HUES64 (cell line): Measurements from ENCODE around the gene LRRC41.
A peak's percentile ranks its signal among the peaks of the same experiment; 100 is the strongest.

Source experiments
- H3K27ac ChIP-seq: 2 replicates; pipeline ENCODE4 v1.7.0; 2013; ENCODE audit warnings: low read depth, low read length, inconsistent platforms
- H3K27me3 ChIP-seq: 2 replicates; pipeline ENCODE4 v1.6.1; 2013; ENCODE audit warnings: mild to moderate bottlenecking, low read length; ENCODE audit not compliant: insufficient read depth
- H3K36me3 ChIP-seq: 2 replicates; pipeline ENCODE4 v1.6.1; 2013; ENCODE audit warnings: mild to moderate bottlenecking, low read length; ENCODE audit not compliant: insufficient read depth
- H3K4me1 ChIP-seq: 2 replicates; pipeline ENCODE4 v1.6.1; 2013; ENCODE audit warnings: mild to moderate bottlenecking, low read length, moderate library complexity; ENCODE audit not compliant: insufficient read depth
- H3K4me3 ChIP-seq: 2 replicates; pipeline ENCODE4 v1.5.1; 2013; ENCODE audit warnings: mild to moderate bottlenecking, low read length, moderate library complexity
- H3K9ac ChIP-seq: 2 replicates; pipeline ENCODE4 v1.6.1; 2013; ENCODE audit warnings: mild to moderate bottlenecking, low read depth, low read length
- H3K9me3 ChIP-seq: 2 replicates; pipeline ENCODE4 v1.6.1; 2013; ENCODE audit warnings: low read depth, low read length; ENCODE audit not compliant: insufficient read depth
- WGBS: fragments of 150-250, 120-280 bp; methylation state at CpG from one replicate; pipeline ENCODE4 v1.1.7; 2013; ENCODE audit warnings: missing lambda C conversion rate; 5-methylcytosine and 5-hydroxymethylcytosine counted together

Gene LRRC41

GRCh38 chr1:46284058-46284457, 19.4 kb downstream of the LRRC41 start:
- 93% methylated on average over 1 of the region's 1 CpG for WGBS
- Histone ChIP-seq H3K4me3 (no peak overlapping the region), H3K9ac (no peak overlapping the region), H3K9me3 (no peaks in the 10 kb centered on the region), H3K4me1 (no peaks in the 10 kb centered on the region), H3K36me3 (peaks cover 74% of the 10 kb centered on the region), H3K27ac (no peak overlapping the region), H3K27me3 (no peaks in the 10 kb centered on the region)

- Histone ChIP-seq H3K4me3 (no peak overlapping the region), H3K4me1 (no peaks in the 10 kb centered on the region), H3K9me3 (no peaks in the 10 kb centered on the region), H3K27me3 (no peaks in the 10 kb centered on the region), H3K36me3 (peaks cover 87% of the 10 kb centered on the region), H3K27ac (no peak overlapping the region), H3K9ac (no peak overlapping the region)
- 95% methylated on average over 14 of the region's 14 CpGs for WGBS
Observed at GRCh38 chr1:46281021-46281420, 22.4 kb downstream of the LRRC41 start.

GRCh38 chr1:46280092-46280491, 23.3 kb downstream of the LRRC41 start:
- Histone ChIP-seq H3K4me1 (no peaks in the 10 kb centered on the region), H3K27ac (no peak overlapping the region), H3K9ac (no peak overlapping the region), H3K27me3 (no peaks in the 10 kb centered on the region), H3K36me3 (peaks cover 87% of the 10 kb centered on the region), H3K4me3 (no peak overlapping the region), H3K9me3 (no peaks in the 10 kb centered on the region)
- WGBS, result 96% methylated on average over 3 of the region's 3 CpGs

GRCh38 chr1:46278807-46279206, 24.6 kb downstream of the LRRC41 start:
- Histone ChIP-seq H3K27ac (no peak overlapping the region), H3K4me3 (no peak overlapping the region), H3K9ac (no peak overlapping the region), H3K4me1 (no peaks in the 10 kb centered on the region), H3K27me3 (no peaks in the 10 kb centered on the region), H3K36me3 (peaks cover 87% of the 10 kb centered on the region), H3K9me3 (no peaks in the 10 kb centered on the region)
- WGBS, result 96% methylated on average over 12 of the region's 12 CpGs

- Histone ChIP-seq H3K27me3 (no peaks in the 10 kb centered on the region), H3K4me1 (no peaks in the 10 kb centered on the region), H3K4me3 (no peak overlapping the region), H3K27ac (no peak overlapping the region), H3K9ac (no peak overlapping the region), H3K9me3 (no peaks in the 10 kb centered on the region), H3K36me3 (peaks cover 93% of the 10 kb centered on the region)
- WGBS, result 95% methylated on average over 14 of the region's 14 CpGs
Observed at GRCh38 chr1:46277658-46278373, 25.6 kb downstream of the LRRC41 start.

- 95% methylated on average over 6 of the region's 6 CpGs for WGBS
- no peaks in the 10 kb centered on the region for H3K4me1 ChIP-seq
- H3K27me3 ChIP-seq, result no peaks in the 10 kb centered on the region
- no peaks in the 10 kb centered on the region for H3K9me3 ChIP-seq
- H3K27ac ChIP-seq, result no peak overlapping the region
- H3K4me3 ChIP-seq, result no peak overlapping the region
- H3K9ac ChIP-seq, result no peak overlapping the region
- peaks cover 100% of the 10 kb centered on the region for H3K36me3 ChIP-seq
Observed at GRCh38 chr1:46275030-46275337, 28.4 kb downstream of the LRRC41 start.

GRCh38 chr1:46274225-46275029, 29.0 kb downstream of the LRRC41 start:
- Histone ChIP-seq H3K36me3 (peaks cover 100% of the 10 kb centered on the region), H3K27me3 (no peaks in the 10 kb centered on the region), H3K4me1 (no peaks in the 10 kb centered on the region), H3K4me3 (no peak overlapping the region), H3K9ac (no peak overlapping the region), H3K9me3 (no peaks in the 10 kb centered on the region), H3K27ac (no peak overlapping the region)
- WGBS, result 98% methylated on average over 5 of the region's 6 CpGs

GRCh38 chr1:46268578-46268977, 34.8 kb downstream of the LRRC41 start:
- WGBS, result 87% methylated on average over 1 of the region's 1 CpG
- no peaks in the 10 kb centered on the region for H3K27me3 ChIP-seq
- no peaks in the 10 kb centered on the region for H3K9me3 ChIP-seq
- no peak overlapping the region for H3K27ac ChIP-seq
- no peak overlapping the region for H3K9ac ChIP-seq
- peaks cover 100% of the 10 kb centered on the region for H3K36me3 ChIP-seq
- no peaks in the 10 kb centered on the region for H3K4me1 ChIP-seq
- H3K4me3 ChIP-seq, result no peak overlapping the region

GRCh38 chr1:46263146-46263545, 40.3 kb downstream of the LRRC41 start:
- Histone ChIP-seq H3K9ac (no peak overlapping the region), H3K4me1 (no peaks in the 10 kb centered on the region), H3K36me3 (peaks cover 97% of the 10 kb centered on the region), H3K27me3 (no peaks in the 10 kb centered on the region), H3K9me3 (no peaks in the 10 kb centered on the region), H3K27ac (peak overlapping the region; percentile 28; the same call in 1 of the 2 replicates), H3K4me3 (no peak overlapping the region)
- WGBS, result 83% methylated on average over 2 of the region's 2 CpGs

- Histone ChIP-seq H3K36me3 (peaks cover 97% of the 10 kb centered on the region), H3K27me3 (no peaks in the 10 kb centered on the region), H3K9me3 (no peaks in the 10 kb centered on the region), H3K4me1 (no peaks in the 10 kb centered on the region), H3K9ac (no peak overlapping the region), H3K4me3 (no peak overlapping the region), H3K27ac (peak overlapping the region; percentile 28; the same call in 1 of the 2 replicates)
- WGBS, result 81% methylated on average over 1 of the region's 1 CpG
Observed at GRCh38 chr1:46262508-46262907, 40.9 kb downstream of the LRRC41 start.

- Histone ChIP-seq H3K27ac (no peak overlapping the region), H3K9me3 (no peaks in the 10 kb centered on the region), H3K27me3 (no peaks in the 10 kb centered on the region), H3K36me3 (peaks cover 89% of the 10 kb centered on the region), H3K9ac (no peak overlapping the region), H3K4me1 (no peaks in the 10 kb centered on the region; the same call in 1 of the 2 replicates), H3K4me3 (no peak overlapping the region)
- WGBS, result 90% methylated on average over 1 of the region's 2 CpGs
Observed at GRCh38 chr1:46256523-46256922, 46.9 kb downstream of the LRRC41 start.
